Right atrium auricular region (tissue), 2 donors: ENCODE data around the gene ZNF74. TPM values are rescaled to one million over a fixed set of nuclear protein-coding genes. Genes with fewer than 3 reads are reported as not detected.
"Not testable (repeated sequence)": the region's sequence is repeated elsewhere in the genome, so short reads cannot be mapped to it uniquely, and the experiment has no call there.

Source experiments
- DNase-seq: peaks from one replicate; pipeline ENCODE4 v3.0.0-alpha.2; 2019; ENCODE audit warnings: low spot score
- H3K27ac ChIP-seq, 2 donors: fragments of 200-600 bp; sonication (generic); 1 replicate in 1 of 2; 2 replicates in 1 of 2; pipeline ENCODE4 v1.5.1; 2016 to 2019
- H3K27me3 ChIP-seq, 2 donors: fragments of 200-600 bp; sonication (generic); one replicate each; pipeline versions ENCODE4 v1.5.1 to v1.6.0; 2017 to 2019
- H3K36me3 ChIP-seq: fragments of 200-600 bp; sonication (generic); one replicate; pipeline ENCODE4 v1.5.1; 2016
- H3K4me1 ChIP-seq, 2 donors: fragments of 200-600 bp; sonication (generic); one replicate each; pipeline versions ENCODE4 v1.5.1 to v1.6.0; 2017 to 2019
- H3K4me3 ChIP-seq, 2 donors: fragments of 200-600 bp; sonication (generic); 1 replicate in 1 of 2; 2 replicates in 1 of 2; pipeline ENCODE4 v1.5.1; 2017 to 2019; ENCODE audit warnings: mild to moderate bottlenecking in 1 of 2, moderate library complexity in 1 of 2
- H3K9me3 ChIP-seq, 2 donors: fragments of 200-600 bp; sonication (generic); one replicate each; pipeline ENCODE4 v1.5.1; 2019
- CTCF ChIP-seq, 2 donors: fragments of 200-600 bp; sonication (generic); IDR thresholded peaks; one replicate each; pipeline ENCODE4 v1.5.1; 2019; ENCODE audit warnings: antibody characterized with exemption in 2 of 2
- total RNA-seq, 2 donors: library from RNA; depleted of rRNA; stranded (reverse); fragments of >200 nt; gene quantifications; one replicate each; pipeline ENCODE4 v1.1.0, GENCODE V29; 2016

The ZNF74 gene
- total RNA-seq, 2 donors from 2014 or later: 5.6 to 6.3 TPM

- not testable (repeated sequence) for H3K9me3 ChIP-seq, H3K27ac ChIP-seq, H3K4me1 ChIP-seq, H3K27me3 ChIP-seq, H3K36me3 ChIP-seq, H3K4me3 ChIP-seq, DNase-seq
These were observed 31.5 kb upstream of the ZNF74 start for GRCh38 chr22:20362403-20362802.

GRCh38 chr22:20364335-20365260 lies 29.4 kb upstream of the ZNF74 start:
- not testable (repeated sequence) for H3K4me3 ChIP-seq, DNase-seq, H3K4me1 ChIP-seq, H3K27ac ChIP-seq, H3K36me3 ChIP-seq, H3K27me3 ChIP-seq, H3K9me3 ChIP-seq

- DNase-seq, H3K36me3 ChIP-seq, H3K27ac ChIP-seq, H3K27me3 ChIP-seq, H3K9me3 ChIP-seq, H3K4me3 ChIP-seq, H3K4me1 ChIP-seq: not testable (repeated sequence)
These were observed 27.1 kb upstream of the ZNF74 start for GRCh38 chr22:20366841-20367240.

GRCh38 chr22:20368875-20369274 lies 25.1 kb upstream of the ZNF74 start:
- not testable (repeated sequence) for H3K4me1 ChIP-seq, H3K27me3 ChIP-seq, H3K9me3 ChIP-seq, H3K36me3 ChIP-seq, H3K4me3 ChIP-seq, H3K27ac ChIP-seq, DNase-seq

- not testable (repeated sequence) for H3K4me3 ChIP-seq, H3K4me1 ChIP-seq, DNase-seq, H3K27ac ChIP-seq, H3K36me3 ChIP-seq, H3K27me3 ChIP-seq, H3K9me3 ChIP-seq
These were observed 22.3 kb upstream of the ZNF74 start for GRCh38 chr22:20371687-20372086.

- H3K4me3 ChIP-seq, H3K36me3 ChIP-seq, H3K27ac ChIP-seq, H3K27me3 ChIP-seq, H3K4me1 ChIP-seq, H3K9me3 ChIP-seq, DNase-seq: not testable (repeated sequence)
These were observed 21.5 kb upstream of the ZNF74 start for GRCh38 chr22:20372406-20372854.

GRCh38 chr22:20373195-20373706 lies 20.7 kb upstream of the ZNF74 start:
- not testable (repeated sequence) for H3K4me1 ChIP-seq, H3K27ac ChIP-seq, H3K9me3 ChIP-seq, H3K36me3 ChIP-seq, H3K4me3 ChIP-seq, DNase-seq, H3K27me3 ChIP-seq

- H3K27ac ChIP-seq, H3K4me3 ChIP-seq, H3K9me3 ChIP-seq, H3K4me1 ChIP-seq, H3K27me3 ChIP-seq, DNase-seq, H3K36me3 ChIP-seq: not testable (repeated sequence)
These were observed 19.8 kb upstream of the ZNF74 start for GRCh38 chr22:20374130-20374529.

- not testable (repeated sequence) for H3K36me3 ChIP-seq, H3K4me3 ChIP-seq, DNase-seq, H3K27ac ChIP-seq, H3K9me3 ChIP-seq, H3K4me1 ChIP-seq, H3K27me3 ChIP-seq
These were observed 17.7 kb upstream of the ZNF74 start for GRCh38 chr22:20376281-20376680.

GRCh38 chr22:20376983-20377382 lies 17.0 kb upstream of the ZNF74 start:
- not testable (repeated sequence) for H3K36me3 ChIP-seq, H3K4me1 ChIP-seq, H3K27ac ChIP-seq, H3K27me3 ChIP-seq, H3K4me3 ChIP-seq, H3K9me3 ChIP-seq, DNase-seq

GRCh38 chr22:20378110-20378509 lies 15.8 kb upstream of the ZNF74 start:
- Histone ChIP-seq H3K27ac (no peak overlapping the region), H3K36me3 (no peaks in the 10 kb centered on the region), H3K9me3 (no peaks in the 10 kb centered on the region), H3K27me3 (no peaks in the 10 kb centered on the region), H3K4me3 (no peak overlapping the region), H3K4me1 (no peaks in the 10 kb centered on the region)
- DNase-seq: no peak
- no peak for TF ChIP-seq CTCF (IDR thresholded peaks at IDR 0.05)

GRCh38 chr22:20378684-20379083 lies 15.3 kb upstream of the ZNF74 start:
- DNase-seq, H3K9me3 ChIP-seq: not testable (repeated sequence)

More at GRCh38 chr22:20378684-20379083, 15.3 kb upstream of the ZNF74 start:
- H3K27me3 ChIP-seq, H3K4me3 ChIP-seq, H3K4me1 ChIP-seq, H3K27ac ChIP-seq, H3K36me3 ChIP-seq: not testable (repeated sequence)
